Activated T-cell treated with anti-CD3 and anti-CD28 coated beads, Interleukin-2, amount 50 U/mL, for 72 hours (primary cell): ENCODE data around the gene KLF3. TPM values are rescaled to one million over a fixed set of nuclear protein-coding genes. Genes with fewer than 3 reads are reported as not detected.

Experiments
- ATAC-seq, 2 donors: fragments of 150-1000 bp; cut with Tn5 transposase; replicated peaks in 1 of 2; 2 replicates each; pipeline ENCODE4 v1.10.0; 2021; ENCODE audit warnings: moderate library complexity in 2 of 2, mild to moderate bottlenecking in 1 of 2
- DNase-seq, 2 donors: peaks; one replicate each; pipeline ENCODE4 v3.0.0; 2021 to 2022; ENCODE audit warnings: mixed read lengths in 1 of 2
- H3K27ac Mint-ChIP-seq: one replicate; pipeline ENCODE4 v1.8.0; 2022; ENCODE audit warnings: mild to moderate bottlenecking, moderate library complexity, mixed read lengths
- H3K27me3 Mint-ChIP-seq: one replicate; pipeline ENCODE4 v1.8.0; 2022; ENCODE audit warnings: low read depth, mixed read lengths
- H3K36me3 Mint-ChIP-seq, 2 donors: one replicate each; pipeline ENCODE4 v1.8.0; 2022; ENCODE audit warnings: mixed read lengths in 2 of 2, mild to moderate bottlenecking in 1 of 2; ENCODE audit not compliant: insufficient read depth in 2 of 2
- H3K4me1 Mint-ChIP-seq: one replicate; pipeline ENCODE4 v1.8.0; 2022; ENCODE audit warnings: low read depth, mixed read lengths
- H3K4me3 Mint-ChIP-seq, 2 donors: one replicate each; pipeline ENCODE4 v1.8.0; 2022; ENCODE audit warnings: mild to moderate bottlenecking in 2 of 2, mixed read lengths in 2 of 2, moderate library complexity in 2 of 2
- H3K9me3 Mint-ChIP-seq, 2 donors: one replicate each; pipeline ENCODE4 v1.8.0; 2022; ENCODE audit warnings: mixed read lengths in 2 of 2
- total RNA-seq, 2 donors: library from RNA; stranded (reverse); gene quantifications; one replicate each; pipeline ENCODE4 v1.2.3, GENCODE V29; 2022

Gene KLF3
- total RNA-seq, 2 donors from 2014 or later, result 7.4 to 9.6 TPM

DNA sequence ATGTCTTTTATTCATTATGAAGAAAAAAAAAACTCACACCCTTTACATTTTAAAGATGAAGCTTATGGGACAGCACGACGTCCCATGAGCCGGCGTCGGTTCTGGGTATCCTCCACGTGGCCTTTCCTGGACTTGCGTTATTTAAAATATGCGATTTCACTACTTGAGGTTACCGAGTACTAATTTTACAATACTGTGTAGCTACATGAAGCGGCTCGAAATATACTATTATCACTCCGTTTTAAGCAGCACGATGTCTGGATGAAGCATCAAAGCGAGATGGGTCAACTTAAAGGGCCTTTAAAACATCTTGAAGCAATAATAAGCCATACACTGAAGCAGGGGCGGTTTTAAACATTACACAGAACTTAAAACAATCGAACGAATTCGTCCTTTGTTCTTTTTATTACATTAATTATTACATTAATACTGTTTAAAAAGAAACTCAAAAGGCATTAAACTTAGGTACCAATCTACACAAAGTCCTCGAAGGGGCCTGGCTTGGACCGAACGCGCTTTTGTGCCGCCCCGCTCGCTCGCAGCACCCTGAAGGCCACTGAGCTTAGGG, 1.4 kb upstream of the KLF3 start:
- Mint-ChIP-seq H3K4me3 (peak overlapping the region; percentile 78), H3K36me3 (peaks cover 0 to 3% of the 10 kb centered on the region in 2 donors), H3K9me3 (peaks cover 0 to 2% of the 10 kb centered on the region in 2 donors), H3K4me1 (peaks cover 58% of the 10 kb centered on the region), H3K27ac (no peak overlapping the region), H3K27me3 (no peaks in the 10 kb centered on the region)
- ATAC-seq (no peak), DNase-seq (no peak)

DNA sequence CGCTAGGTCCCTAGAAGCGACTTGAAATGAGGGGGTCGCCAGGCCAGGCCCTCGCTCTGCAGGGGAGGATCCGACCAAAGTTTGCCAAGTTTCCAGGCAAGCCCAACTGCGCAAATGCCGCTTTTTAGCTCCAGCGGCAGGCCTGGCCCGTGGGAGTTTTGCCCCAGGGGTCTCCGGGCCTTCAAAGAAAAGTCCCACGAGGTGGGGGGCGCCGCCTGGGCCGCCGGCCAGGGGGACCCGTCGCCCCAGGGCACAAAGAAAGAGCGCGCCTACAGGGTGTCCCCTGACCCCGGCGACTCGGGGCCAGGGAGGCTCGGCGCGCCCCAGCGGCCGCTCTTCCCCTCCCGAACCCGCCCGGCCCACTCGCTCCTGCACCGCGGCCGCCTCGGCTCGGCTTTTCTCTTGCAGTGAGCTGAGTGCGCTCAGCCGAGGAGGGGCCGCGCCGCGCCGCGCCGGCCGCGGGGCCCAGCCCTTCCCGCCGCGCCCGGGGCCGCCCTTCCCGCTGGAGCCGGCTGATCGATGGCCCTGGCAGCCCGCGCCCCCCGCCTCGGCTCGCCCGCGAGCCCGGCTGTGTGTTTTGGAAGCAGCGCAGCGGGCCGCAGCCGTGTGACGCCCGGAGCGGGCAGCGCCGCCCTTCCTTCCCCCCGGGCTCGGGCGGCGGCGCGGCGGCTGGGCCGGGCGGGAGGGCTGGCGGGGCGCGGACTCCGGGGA, 754 bp upstream of the KLF3 start:
- Mint-ChIP-seq H3K27me3 (no peaks in the 10 kb centered on the region), H3K4me3 (peak overlapping the region; percentile 60 to 78), H3K27ac (no peak overlapping the region), H3K4me1 (peaks cover 58% of the 10 kb centered on the region), H3K9me3 (peaks cover 0 to 2% of the 10 kb centered on the region in 2 donors), H3K36me3 (peaks cover 0 to 3% of the 10 kb centered on the region in 2 donors)
- ATAC-seq, result peak; percentile 48 to 50
- peak; percentile 62 to 68 for DNase-seq

DNA sequence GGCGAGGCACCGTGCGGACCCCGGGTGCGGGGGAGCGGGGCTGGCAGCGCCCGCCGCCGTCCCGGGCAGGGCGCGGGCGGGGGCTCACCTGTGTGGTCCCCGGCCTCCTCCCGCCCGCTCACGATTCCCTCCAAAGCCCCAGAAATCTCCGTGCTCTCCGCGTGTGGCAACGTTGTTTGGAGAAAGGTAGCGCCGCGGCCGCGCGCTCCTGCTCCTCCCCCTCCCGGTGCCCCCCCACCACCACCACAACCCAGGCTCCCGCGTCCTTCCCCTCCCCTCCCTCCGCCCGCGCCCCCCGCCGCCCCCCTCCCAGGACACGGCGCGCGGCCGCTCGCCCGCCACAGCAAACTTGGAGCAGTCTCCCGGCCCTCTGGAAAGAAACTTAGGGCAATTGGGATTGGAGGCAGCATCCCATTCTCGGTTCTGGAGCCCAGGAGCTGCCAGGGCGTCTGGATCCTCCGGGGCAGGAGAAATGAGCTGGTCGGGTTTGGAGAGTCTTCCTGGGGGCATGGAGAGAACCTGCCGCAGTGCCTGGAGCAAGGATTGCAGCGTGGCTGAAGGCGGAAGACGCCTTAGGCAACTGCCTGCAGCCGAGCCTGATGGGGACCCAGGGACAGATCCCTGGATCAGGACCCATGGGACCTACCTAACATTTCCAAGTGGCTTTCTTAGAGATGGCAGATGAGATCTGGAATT, 855 bp downstream of the KLF3 start:
- Mint-ChIP-seq H3K4me3 (peak overlapping the region; percentile 80 to 83), H3K27me3 (no peaks in the 10 kb centered on the region), H3K9me3 (peaks cover 0 to 2% of the 10 kb centered on the region in 2 donors), H3K27ac (peak overlapping the region; percentile 90), H3K4me1 (peaks cover 63% of the 10 kb centered on the region), H3K36me3 (peaks cover 0 to 3% of the 10 kb centered on the region in 2 donors)
- peak; percentile 33 to 38 for DNase-seq
- ATAC-seq, result peak in 1 of 2 donors; percentile 4

DNA sequence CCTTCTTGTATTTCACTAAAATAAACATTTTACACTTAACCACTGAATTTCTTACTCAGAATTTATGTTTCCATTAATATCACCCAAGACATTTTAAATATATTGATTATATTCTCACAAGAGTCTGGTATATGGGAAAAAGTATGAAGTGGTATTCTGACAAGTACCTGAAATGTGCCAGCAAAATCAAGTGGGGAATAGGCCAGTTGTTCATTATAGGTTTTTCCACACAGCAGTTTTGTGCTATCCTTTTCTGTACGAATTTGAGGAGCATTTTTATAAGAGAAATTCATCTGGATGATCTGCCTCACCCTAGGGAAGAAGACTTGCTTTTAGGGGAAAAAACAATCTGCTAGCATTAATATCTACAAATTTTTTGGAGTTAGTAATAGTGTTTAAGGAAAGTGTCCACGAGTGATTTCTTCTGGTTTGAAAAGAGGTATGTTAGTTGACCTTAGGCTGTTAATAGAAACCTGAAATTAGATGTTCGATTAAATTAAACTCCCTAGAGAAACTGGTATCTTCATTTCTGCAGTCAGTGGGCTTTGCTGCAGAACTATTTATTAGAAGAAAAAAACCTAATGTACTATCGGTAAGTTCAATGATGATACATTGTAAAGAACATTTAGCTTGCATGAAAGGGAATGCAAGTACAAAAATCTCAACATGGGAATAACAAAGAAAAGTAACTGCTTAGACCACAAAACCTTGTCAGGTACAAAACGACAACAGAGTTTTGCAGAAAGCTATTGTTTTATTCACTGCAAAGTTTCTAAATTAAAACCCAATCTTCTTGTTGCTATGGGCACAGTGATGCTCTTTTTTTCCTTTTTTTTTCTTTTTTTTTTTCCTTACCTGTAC, 1.8 kb downstream of the KLF3 start:
- H3K4me1 Mint-ChIP-seq, result peaks cover 70% of the 10 kb centered on the region

GRCh38 chr4:38666766-38667084, 2.7 kb downstream of the KLF3 start:
- H3K4me1 Mint-ChIP-seq, result peaks cover 72% of the 10 kb centered on the region
- peak overlapping the region; percentile 80 to 83 for H3K4me3 Mint-ChIP-seq
- peak overlapping the region; percentile 48 for H3K27ac Mint-ChIP-seq
- H3K27me3 Mint-ChIP-seq, result no peaks in the 10 kb centered on the region
- no peaks in the 10 kb centered on the region for H3K9me3 Mint-ChIP-seq
- H3K36me3 Mint-ChIP-seq, result no peaks in the 10 kb centered on the region
- DNase-seq, result no peak
- no peak for ATAC-seq

More for the DNA sequence above, 1.8 kb downstream of the KLF3 start:
- peak overlapping the region; percentile 80 to 83 for H3K4me3 Mint-ChIP-seq
- no peaks in the 10 kb centered on the region for H3K27me3 Mint-ChIP-seq
- peak overlapping the region; percentile 90 for H3K27ac Mint-ChIP-seq
- peaks cover 0 to 2% of the 10 kb centered on the region in 2 donors for H3K36me3 Mint-ChIP-seq
- peaks cover 0 to under 1% of the 10 kb centered on the region in 2 donors for H3K9me3 Mint-ChIP-seq
- no peak for ATAC-seq
- no peak for DNase-seq

- no peaks in the 10 kb centered on the region for H3K36me3 Mint-ChIP-seq
- peak; percentile 35 to 41 for ATAC-seq
- peak; percentile 44 to 56 for DNase-seq
- no peaks in the 10 kb centered on the region for H3K9me3 Mint-ChIP-seq
- H3K4me1 Mint-ChIP-seq, result peaks cover 72% of the 10 kb centered on the region
- peak overlapping the region; percentile 48 for H3K27ac Mint-ChIP-seq
- H3K27me3 Mint-ChIP-seq, result no peaks in the 10 kb centered on the region
- peak overlapping the region; percentile 80 to 83 for H3K4me3 Mint-ChIP-seq
Measured at GRCh38 chr4:38667085-38667893, 3.3 kb downstream of the KLF3 start.

DNA sequence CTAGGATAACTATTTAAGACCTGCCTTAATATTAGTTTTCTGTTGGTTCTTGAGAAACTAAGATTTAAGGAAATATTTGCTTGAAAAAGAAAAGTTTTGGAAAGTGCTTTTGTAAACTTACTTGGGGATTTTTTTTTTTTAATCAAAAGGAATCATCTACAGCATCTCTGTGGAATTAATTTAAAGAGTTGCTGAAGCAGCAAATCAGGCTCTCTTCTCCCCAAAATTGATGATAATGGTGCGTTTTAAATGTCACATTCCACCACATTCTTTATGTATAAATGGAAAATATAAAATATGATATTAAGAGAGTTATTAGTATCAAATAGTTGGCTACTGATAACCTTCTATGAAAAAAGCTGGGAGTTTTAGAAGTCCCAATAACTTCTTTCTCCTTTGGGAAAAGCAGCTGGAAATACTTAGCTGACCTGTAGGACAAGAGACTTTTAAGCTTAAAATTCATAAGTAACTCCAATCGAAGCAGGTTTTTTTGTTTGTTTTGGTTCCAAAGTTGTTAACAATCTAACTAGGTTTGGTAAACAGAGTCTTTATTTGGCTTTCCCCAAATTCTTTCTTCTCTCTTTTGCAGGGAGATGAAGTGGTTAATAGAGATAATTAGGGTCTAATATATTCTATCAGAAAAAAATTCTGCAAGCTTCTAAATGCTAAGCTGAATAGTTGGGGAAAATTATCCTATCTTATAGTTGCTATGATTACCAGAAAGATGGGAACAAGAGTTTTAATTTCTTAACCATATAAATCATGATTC, 4.4 kb downstream of the KLF3 start:
- Mint-ChIP-seq H3K27me3 (no peaks in the 10 kb centered on the region), H3K4me1 (peaks cover 79% of the 10 kb centered on the region), H3K9me3 (no peaks in the 10 kb centered on the region), H3K4me3 (peak overlapping the region in 1 of 2 donors; percentile 70), H3K36me3 (no peaks in the 10 kb centered on the region), H3K27ac (peak overlapping the region; percentile 79)
- ATAC-seq, result no peak
- DNase-seq, result no peak

GRCh38 chr4:38669208-38669607, 5.2 kb downstream of the KLF3 start:
- Mint-ChIP-seq H3K36me3 (no peaks in the 10 kb centered on the region), H3K27me3 (no peaks in the 10 kb centered on the region), H3K9me3 (no peaks in the 10 kb centered on the region), H3K4me1 (peaks cover 87% of the 10 kb centered on the region), H3K4me3 (peak overlapping the region in 1 of 2 donors; percentile 70), H3K27ac (peak overlapping the region; percentile 79)
- no peak for DNase-seq
- no peak for ATAC-seq

DNA sequence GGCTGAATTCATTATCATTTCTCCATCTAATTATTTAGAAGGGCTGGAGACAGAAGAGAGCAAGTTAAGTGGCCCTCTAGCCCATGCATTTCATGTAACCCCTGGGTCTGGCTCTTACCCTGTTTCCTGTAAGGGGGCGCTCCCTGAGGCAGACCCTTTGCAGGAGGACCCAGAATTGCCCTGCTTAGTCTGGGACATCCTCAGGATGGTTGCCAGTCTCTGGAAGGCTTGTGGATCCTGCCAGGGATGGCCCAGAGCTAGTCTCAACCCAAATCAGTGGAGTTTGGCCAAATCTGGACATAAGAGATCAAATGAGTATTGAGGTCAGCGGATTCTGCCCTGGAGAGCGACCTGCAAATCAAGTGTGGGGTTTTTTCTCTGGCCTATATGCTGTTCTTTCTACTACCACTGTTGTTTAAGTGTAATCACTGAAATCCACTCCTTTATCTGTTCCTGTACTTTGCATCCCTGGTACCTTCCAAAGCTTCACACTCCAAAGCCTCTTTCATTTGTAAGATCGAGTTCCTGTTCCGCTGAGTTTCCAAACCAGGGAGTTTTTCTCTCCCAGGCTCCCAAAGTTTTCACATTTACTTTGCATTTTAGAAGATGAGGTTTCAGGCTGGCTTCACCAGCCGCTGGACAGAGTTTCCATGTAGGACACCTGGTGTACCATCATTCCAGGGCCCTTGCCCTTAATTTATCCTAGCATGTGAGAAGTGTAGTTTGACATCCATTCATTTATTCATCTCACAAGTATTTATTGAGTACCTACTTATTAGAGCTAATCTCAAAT, 6.3 kb downstream of the KLF3 start:
- DNase-seq, result no peak
- peak overlapping the region; percentile 57 to 66 for H3K4me3 Mint-ChIP-seq

GRCh38 chr4:38670939-38671591, 7.1 kb downstream of the KLF3 start:
- ATAC-seq (no peak), DNase-seq (no peak)
- peak overlapping the region; percentile 51 for H3K27ac Mint-ChIP-seq
- no peaks in the 10 kb centered on the region for H3K9me3 Mint-ChIP-seq
- H3K27me3 Mint-ChIP-seq, result no peaks in the 10 kb centered on the region
- H3K36me3 Mint-ChIP-seq, result no peaks in the 10 kb centered on the region
- peaks cover 94% of the 10 kb centered on the region for H3K4me1 Mint-ChIP-seq
- H3K4me3 Mint-ChIP-seq, result peak overlapping the region; percentile 57 to 66

More for the DNA sequence above, 6.3 kb downstream of the KLF3 start:
- no peaks in the 10 kb centered on the region for H3K36me3 Mint-ChIP-seq
- H3K4me1 Mint-ChIP-seq, result peaks cover 94% of the 10 kb centered on the region
- ATAC-seq, result no peak
- H3K27me3 Mint-ChIP-seq, result no peaks in the 10 kb centered on the region
- no peaks in the 10 kb centered on the region for H3K9me3 Mint-ChIP-seq
- H3K27ac Mint-ChIP-seq, result peak overlapping the region; percentile 53

DNA sequence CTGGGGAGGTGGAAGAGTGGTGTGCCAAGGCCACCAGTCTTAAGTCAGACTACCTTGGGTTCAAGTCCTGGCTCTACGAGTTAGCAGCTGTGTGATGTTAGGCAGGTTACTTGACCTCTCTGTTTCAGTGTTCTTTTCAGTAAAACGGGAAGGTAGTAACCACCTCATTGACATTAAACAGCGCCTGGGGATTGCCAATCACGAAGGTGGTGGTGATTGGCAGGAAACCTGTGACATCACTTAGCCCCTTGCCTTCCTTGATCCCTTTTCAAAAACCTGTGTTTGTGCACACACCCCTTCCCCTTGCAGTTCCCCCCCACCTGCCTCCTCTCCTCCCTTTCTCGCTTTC, 7.6 kb downstream of the KLF3 start:
- H3K27me3 Mint-ChIP-seq, result no peaks in the 10 kb centered on the region
- H3K36me3 Mint-ChIP-seq, result no peaks in the 10 kb centered on the region
- H3K27ac Mint-ChIP-seq, result peak overlapping the region; percentile 91
- ATAC-seq (no peak), DNase-seq (peak in 1 of 2 donors; percentile 19)
- peaks cover 89% of the 10 kb centered on the region for H3K4me1 Mint-ChIP-seq
- peak overlapping the region; percentile 57 to 66 for H3K4me3 Mint-ChIP-seq
- H3K9me3 Mint-ChIP-seq, result no peaks in the 10 kb centered on the region
